H4 (cell line): ENCODE measurements around the gene STRN. TPM values are rescaled to one million over a fixed set of nuclear protein-coding genes. Genes with fewer than 3 reads are reported as not detected.
"Not testable (repeated sequence)": the region's sequence is repeated elsewhere in the genome, so short reads cannot be mapped to it uniquely, and the experiment has no call there.

Experiments
- DNase-seq: peaks from one replicate; pipeline ENCODE4 v3.0.0-alpha.2; 2015; ENCODE audit warnings: low spot score
- total RNA-seq: library from RNA; depleted of rRNA; stranded (reverse); fragments of >200 nt; shearing (Covaris generic); gene quantifications from 2 replicates; pipeline ENCODE4 v1.2.3, GENCODE V29; 2014; rRNA removed

The STRN gene, protein sequence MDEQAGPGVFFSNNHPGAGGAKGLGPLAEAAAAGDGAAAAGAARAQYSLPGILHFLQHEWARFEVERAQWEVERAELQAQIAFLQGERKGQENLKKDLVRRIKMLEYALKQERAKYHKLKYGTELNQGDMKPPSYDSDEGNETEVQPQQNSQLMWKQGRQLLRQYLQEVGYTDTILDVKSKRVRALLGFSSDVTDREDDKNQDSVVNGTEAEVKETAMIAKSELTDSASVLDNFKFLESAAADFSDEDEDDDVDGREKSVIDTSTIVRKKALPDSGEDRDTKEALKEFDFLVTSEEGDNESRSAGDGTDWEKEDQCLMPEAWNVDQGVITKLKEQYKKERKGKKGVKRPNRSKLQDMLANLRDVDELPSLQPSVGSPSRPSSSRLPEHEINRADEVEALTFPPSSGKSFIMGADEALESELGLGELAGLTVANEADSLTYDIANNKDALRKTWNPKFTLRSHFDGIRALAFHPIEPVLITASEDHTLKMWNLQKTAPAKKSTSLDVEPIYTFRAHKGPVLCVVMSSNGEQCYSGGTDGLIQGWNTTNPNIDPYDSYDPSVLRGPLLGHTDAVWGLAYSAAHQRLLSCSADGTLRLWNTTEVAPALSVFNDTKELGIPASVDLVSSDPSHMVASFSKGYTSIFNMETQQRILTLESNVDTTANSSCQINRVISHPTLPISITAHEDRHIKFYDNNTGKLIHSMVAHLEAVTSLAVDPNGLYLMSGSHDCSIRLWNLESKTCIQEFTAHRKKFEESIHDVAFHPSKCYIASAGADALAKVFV
- 4.0 and 4.3 TPM in 2 replicates for total RNA-seq

DNA sequence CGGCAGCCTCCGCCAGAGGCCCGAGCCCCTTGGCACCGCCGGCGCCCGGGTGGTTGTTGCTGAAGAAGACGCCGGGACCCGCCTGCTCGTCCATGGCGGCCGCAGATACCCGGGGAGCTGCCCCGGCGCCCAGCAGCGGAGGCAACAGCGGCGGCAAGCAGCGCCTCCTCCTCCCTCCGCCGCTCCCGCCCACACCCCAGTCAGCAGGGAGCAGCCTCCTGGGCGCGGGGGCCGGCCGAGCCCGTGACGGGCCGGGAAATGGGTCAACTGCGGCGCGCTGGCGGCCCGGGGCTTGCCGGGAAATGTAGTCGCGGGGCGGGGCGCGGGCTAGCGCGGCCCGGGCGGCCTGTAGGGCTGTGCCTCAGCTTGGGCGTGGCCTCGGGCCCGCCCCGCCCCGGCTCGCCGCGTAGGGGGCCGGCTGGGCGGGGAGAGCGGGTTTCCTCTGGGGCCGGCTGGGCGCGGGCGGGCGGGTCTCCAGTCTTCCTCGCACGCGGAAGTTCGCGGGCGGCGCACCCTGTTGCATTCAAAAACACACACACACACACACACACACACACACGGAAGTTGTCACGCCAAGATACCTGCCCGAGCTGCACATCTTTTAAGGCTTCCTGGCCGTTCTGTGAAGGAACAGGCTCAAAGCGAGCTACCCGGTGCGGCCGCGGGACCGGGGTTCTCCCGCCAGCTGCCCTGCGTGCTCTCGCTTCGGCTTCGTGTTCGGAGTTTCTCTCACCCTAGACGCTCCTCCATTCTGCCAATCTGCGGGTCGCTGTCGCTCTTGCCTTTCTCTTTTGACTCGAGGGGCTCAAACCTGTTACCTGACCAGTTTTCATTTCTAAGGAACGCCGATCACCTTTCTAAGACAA is at the start of gene STRN:
Gene STRN, minus strand, starts transcription at position 167 of the 866 bp plus-strand sequence. Its CDS starts 73 bp downstream, at position 94.
- peak; percentile 57 for DNase-seq

DNA sequence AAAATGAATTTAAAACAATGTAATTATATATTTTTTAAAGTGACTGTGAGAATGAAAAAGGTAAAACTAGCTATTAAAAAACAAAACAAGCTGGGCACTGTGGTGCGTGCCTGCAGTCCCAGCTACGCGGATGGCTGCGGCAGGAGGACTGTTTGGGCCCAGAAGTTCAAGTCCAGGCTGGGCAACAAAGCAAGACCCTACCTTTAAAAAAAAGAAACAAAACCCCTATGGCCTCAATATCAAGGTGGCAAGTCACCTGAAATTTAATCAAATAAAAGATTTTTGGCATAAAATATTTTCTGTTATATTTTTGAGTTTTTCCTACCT is 46.9 kb upstream of the STRN start:
- no peak for DNase-seq

DNA sequence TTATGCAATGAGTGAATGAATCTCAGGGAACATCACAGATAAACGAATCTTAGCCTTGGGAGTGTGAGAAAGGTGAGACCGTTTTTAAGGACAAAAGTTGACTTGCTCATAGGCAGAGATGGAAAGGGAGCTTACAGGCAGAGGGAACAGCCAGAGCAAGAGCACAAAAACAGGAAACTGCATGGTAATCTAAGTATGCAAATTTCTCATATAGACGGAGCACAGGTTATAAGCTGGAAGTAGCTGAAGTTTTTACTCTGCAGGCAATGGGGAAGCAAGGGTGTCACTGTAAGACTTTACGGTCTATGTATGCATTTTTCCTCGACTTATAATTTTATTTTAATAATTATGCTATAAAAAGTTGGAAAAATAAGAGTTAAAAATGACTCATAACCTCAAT is 44.8 kb upstream of the STRN start:
- DNase-seq = no peak

DNA sequence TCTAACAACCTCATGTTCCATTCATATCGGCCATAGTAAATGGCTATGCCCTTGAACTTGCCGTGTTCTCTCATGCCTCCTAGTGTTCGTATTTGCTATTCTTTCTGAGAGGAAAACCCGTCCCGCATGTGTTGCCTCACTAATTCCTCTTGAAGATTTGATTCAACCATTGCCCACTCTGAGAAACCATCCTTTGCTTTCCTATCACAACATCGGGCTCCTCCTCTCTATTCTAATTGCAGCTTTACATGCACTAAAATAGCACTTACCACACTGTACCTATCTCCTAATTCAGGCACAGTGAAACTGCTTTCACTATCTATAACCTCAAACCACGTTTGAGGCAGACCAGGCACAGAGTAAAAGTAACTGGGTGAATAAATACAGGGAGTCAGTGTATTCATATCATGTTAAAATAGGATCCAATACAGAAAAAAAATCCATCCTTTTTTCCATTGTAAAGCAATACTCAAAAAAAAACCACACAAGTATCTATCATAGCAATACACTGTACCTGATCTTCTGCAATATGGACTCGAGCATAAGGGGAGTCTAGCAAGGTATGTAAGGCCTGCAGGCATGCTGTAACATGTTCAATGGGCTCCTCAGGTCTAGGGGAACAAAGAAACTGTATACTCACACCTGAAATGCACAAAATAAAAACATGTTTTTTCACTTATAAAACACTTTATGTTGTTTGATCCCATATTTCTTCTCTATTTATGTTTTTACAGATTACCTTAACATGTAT is 39.0 kb upstream of the STRN start:
- DNase-seq = no peak

DNA sequence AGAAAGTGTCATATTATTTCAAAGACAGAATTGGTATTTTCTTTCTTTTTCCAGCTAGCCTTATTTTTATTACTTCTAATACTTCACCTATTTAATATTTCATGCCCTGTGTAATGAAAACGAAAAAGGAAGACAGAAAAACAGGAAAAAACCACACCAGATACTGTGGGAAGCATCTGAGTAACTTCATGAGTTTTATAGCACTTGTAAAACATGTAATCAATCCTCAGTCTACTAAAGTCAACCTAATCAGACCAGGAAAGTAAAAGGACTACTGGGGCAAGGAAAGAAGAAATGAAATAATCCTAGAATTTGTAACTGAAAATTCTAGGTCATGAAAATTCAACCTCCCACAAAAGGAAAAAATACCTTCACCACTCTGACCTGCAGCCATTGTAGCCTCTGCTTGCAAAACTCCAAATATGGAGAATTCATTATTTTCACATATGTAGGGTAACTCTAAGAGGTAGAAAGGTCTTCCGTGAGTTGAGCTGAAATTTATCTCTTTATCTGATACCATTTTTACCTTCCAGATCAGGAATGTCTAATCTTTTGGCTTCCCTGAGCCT is 34.7 kb upstream of the STRN start:
- no peak for DNase-seq

DNA sequence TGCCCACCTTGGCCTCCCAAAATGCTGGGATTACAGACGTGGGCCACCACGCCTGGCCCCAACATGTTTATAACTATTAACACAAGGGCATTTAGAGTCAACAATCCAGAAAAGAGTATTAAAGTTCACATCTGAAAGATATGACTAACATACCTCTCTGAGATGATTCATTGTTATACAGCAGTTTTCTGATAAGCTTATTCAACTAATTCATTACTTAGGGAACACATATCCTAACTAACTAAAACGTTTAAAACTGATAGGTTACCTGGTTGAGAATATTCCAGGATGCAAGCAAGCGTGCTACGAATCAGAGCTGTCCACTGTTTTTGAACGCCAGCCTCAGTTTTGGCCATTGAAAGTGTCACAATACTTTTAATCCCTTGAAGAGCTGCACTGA is 34.0 kb upstream of the STRN start:
- no peak for DNase-seq

DNA sequence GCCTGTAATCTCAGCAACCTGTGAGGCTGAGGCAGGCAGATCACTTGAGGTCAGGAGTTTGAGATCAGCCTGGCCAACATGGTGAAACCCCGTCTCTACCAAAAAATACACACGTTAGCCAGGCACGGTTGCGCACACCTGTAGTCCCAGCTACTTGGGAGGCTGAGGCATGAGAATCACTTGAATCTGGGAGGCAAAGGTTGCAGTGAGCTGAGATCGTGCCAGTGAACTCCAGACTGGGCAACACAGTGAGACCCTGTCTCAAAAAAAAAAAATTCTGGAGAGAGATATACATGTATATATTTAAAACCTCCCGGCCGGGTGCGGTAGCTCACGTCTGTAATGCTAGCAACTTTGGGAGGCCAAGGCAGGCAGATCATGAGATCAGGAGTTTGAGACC is 33.1 kb upstream of the STRN start:
- not testable (repeated sequence) for DNase-seq

DNA sequence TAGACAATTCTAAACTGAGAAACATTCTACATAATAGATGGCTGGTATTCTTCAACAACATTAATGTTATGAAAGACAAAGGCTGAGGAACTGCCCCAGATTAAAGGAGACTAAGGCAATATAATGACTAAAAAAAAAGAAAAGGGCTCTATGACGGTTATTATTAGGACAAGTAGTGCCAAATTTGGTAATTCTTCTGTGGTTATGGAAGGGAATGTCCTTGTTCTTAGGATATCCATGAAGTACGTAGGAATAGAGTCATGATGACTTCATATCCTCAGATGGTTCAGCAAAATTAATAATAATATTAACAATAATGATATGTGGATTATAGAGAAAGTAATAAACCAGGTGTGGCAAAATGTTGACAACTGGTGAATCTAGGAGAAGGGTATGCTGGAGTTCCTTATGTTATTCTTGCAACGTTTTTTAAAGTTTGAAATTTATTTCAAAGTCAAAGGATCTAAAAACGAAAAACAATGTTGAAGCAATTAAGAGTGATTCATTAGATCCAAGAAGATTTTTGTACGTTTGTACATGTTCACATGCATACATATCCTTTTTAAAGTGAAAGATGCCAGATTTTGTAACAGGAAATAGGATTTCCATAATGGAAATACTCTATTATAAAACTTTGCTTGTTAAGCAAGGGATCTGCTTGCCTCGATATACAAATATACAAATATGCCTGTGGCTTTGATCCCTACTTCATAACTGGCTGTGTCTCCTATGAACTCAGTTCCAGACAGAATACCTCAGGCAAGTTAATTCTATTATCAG is 27.7 kb upstream of the STRN start:
- DNase-seq = no peak

DNA sequence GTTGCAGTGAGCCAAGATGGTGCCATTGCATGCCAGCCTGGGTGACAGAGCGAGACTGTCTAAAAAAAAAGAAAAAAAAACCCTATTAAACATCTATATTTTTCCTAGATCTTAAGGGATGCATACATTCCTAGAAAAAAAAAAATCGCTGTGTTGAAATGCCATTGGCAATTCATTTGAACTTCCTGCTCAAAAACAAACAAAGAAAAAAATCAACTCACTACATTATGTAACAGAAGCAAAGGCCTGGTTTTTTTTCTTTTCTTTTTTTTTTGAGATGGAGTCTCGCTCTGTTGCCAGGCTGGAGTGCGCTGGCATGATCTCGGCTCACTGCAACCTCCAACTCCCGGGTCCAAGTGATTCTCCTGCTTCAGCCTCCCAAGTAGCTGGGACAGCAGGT is 21.7 kb upstream of the STRN start:
- no peak for DNase-seq

DNA sequence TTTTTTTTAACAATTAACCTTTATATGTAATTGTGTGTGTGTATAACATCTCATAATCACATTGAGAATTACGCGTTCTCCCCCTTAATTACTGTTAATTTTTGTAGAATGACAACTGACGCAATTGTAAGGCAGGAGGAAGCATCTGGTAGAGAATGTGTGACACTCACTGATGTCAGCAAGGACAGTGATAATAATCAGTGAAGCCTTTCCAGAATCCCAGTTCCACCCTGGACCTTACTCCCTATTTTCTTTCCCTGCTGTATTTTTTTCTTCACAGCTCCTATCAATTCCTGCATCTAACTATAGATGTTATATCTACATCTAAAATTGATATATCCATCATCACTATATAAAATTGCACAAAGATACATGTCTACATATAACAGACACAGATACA is 16.1 kb upstream of the STRN start:
- DNase-seq = no peak

DNA sequence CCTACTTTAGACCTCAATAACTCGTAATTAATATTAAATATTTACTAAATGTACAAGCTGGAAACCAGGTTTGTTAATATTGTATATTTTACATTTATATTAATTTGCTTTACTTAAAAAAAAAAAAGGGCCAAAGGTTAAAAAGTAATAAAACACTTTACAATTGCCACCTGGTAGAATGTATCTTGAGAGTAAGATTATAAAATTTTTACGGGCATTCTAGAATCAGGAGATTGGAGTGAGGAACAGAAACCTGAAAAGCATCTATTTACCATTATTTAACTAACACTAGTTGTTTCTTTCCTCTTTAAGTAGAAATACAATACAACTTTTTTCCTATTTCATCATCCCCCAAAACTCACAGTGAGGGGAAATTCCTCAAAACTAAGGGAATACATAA is 15.6 kb upstream of the STRN start:
- no peak for DNase-seq

DNA sequence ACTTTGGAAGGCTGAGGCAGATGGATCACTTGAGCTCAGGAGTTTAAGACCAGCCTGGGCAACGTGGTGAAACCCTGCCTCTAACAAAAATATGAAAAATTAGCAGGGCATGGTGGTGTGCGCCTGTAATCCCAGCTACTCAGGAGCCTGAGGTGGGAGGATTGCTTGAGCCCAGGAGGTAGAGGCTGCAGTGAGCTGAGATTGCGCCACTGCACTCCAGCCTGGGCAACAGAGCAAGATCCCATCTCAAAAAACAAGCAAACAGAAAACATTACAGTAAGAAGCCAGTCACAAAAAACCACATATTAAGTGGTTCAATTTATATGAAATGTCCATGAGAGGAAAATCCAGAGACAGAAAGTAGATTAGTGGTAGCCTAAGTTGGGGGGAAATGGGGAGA is 12.7 kb upstream of the STRN start:
- DNase-seq = not testable (repeated sequence)

DNA sequence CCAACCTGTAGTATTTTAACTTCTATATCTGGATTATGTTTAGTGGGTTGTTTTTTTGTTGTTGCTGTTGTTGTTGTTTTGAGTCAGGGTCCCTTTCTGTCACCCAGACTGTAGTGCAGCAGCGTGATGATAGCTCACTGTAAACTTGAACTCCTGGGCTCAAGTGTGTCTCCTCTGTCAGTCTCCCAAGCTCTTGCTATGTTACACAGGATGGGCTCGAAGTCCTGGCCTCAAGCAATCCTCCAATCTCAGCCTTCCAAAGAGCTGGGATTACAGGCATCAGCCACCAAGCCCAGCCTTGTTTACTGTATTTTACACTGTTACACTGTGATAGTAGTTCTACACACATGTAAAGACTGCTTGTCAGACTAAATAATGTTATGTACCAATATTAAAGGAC is 9.7 kb upstream of the STRN start:
- DNase-seq = no peak

DNA sequence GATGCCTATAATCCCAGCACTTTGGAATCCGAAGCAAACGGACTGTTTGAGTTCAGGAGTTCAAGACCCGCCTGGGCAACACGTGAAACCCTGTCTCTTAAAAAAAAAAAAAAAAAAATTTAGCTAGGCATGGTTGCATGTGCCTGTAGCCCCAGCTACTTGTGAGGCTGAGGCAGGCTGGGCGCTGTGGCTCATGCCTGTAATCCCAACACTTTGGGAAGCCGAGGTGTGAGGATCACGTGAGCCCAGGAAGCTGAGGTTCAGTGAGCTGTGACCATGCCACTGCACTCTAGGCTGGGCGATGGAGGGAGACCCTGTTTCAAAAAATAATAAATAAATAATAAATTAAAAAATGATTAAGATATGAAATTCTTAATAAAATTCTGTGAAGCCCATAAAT is 9.0 kb upstream of the STRN start:
- DNase-seq = no peak

DNA sequence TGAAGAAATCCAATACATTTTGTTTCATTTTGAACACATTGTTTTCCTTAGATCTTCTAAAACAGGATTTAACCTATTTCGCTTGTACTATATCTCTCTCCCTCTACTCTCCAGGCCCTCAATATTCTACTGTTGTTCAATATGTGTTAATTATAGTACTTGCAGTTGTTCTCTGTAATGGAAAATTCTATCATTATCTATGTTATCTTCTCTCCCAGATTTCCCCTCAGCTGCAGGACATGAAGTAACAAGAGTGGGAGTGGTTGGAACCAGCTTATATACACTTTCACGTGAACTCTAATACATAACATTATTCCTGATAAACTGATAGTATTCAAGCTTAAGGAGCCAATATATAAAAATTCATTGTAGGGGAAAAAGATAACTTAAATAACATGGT is 7.0 kb upstream of the STRN start:
- no peak for DNase-seq

DNA sequence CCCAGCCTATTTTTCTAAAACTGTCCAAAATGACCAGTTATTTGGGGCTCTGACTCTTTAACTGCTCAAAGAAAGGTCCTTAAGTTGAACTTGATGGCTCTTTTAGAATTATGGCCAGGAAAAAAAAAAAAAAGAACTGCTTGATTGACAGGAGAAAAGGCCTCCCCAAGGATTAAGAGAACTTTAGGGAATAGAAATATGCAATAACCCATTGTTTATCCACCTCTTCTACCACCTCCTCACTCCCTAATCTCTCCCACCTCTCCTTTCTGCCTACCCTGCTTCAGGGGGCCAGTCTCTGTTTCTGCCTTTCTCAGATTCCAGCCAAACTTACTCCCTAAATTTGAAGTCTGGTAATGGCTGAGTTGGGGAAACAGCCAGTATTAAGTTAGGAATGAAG is 5.7 kb upstream of the STRN start:
- DNase-seq = no peak

DNA sequence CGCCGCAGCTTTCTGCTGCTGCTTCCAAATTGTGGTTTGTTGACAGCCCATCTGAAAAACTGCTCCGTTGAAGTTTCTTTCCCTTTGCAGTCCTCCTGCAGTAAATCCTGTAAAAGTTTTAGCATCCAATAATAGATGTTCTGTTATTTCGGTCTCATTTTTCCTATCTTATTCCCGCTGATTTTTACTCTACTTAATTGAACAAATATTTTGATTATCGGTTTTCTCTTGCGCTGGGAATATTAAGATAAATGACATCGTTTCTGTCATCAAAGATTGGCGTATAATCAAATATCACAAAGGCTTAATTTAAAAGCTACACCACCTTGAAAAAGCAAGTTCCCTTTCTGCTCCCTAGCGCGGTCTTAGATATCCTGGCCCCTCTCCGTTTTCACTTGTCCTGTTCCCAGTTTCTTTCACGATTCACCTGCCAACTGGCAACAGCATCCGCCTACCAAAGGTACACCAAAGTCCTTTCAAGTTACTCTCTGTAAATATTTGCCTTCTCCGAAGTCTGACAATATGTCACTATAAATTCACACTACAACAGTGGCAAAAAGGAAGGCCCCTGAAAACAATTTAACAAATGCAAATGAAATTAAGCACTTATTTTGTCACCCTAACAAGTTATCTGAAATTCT is 1.0 kb upstream of the STRN start:
- no peak for DNase-seq

DNA sequence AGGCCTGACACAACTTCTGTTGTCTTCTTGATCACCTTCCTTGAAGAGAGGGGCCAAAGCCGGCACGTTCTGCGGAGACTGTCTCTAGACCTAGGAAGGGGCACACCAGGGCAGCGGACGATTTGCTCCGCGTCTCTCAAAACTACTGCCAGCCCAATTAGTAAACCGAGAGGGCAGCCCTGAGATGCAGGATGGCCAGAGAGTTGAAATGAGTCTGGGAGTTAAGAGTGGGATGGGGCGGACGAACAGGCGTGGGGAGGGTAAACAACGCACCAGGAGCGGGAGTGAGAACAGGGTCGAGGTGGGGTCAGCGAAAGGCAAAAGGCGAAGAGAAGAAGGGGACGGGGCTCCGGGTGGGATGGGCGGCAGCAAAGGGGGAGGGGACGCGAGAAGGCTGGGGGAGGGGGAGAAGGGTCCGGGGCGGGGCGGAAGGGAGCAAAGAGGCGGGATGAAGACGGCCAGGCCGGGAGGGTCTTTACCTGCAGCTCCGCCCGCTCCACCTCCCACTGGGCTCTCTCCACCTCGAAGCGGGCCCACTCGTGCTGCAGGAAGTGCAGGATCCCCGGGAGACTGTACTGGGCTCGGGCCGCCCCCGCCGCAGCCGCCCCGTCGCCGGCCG is 476 bp downstream of the STRN start:
- no peak for DNase-seq

DNA sequence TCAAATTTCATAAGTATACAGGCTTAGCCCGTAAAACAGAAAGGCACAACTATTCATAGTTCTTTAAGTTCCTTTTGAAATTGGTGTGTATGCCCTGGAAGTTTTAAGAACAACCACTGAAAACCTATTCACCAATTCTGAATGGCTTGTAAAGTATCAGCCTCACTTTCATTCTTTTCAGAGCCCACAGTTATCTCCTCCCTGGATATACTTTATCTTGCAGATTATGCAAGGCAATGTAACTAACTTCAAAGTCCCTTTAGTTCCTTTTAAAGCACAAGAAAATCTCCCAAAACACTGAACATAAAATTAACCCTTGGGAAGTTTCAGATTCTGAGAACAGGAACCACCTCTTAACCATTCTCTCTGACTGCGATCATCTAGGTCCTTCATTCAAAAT is 1.1 kb downstream of the STRN start:
- DNase-seq = no peak
